ENCODE measurements around the gene UBE2D2. TPM values are rescaled to one million over a fixed set of nuclear protein-coding genes. Genes with fewer than 3 reads are reported as not detected.

The UBE2D2 gene
- polyA plus RNA-seq, 3 donors, result 137 to 186 (median 165) TPM

Other genes starting within 250 kb of the UBE2D2 start
- gene PAIP2, start 219.5 kb upstream of the UBE2D2 start, polyA plus RNA-seq (ENCODE audit: insufficient read length in 3 of 3), result 100 to 1,000 TPM; 164 to 199 (median 175) TPM
- gene SLC23A1, start 178.0 kb upstream of the UBE2D2 start, polyA plus RNA-seq (ENCODE audit: insufficient read length in 3 of 3), result 10 to 100 TPM; 11.8 to 21.7 (median 14.2) TPM
- 1 to 10 TPM in 1 of 3 donors, under 1 TPM in 2; 0.67 to 1.1 (median 0.83) TPM for gene MZB1, start 171.4 kb upstream of the UBE2D2 start, polyA plus RNA-seq (ENCODE audit: insufficient read length in 3 of 3)
- gene PROB1, start 166.2 kb upstream of the UBE2D2 start, polyA plus RNA-seq (ENCODE audit: insufficient read length in 3 of 3), result 1 to 10 TPM; 2.4 to 4.3 (median 3.4) TPM
- gene SPATA24, start 157.2 kb upstream of the UBE2D2 start, polyA plus RNA-seq (ENCODE audit: insufficient read length in 3 of 3), result 10 to 100 TPM; 10.9 to 14.9 (median 11.5) TPM
- gene DNAJC18, start 121.8 kb upstream of the UBE2D2 start, polyA plus RNA-seq (ENCODE audit: insufficient read length in 3 of 3), result 10 to 100 TPM; 23.8 to 24.9 (median 24.2) TPM
- gene ECSCR, start 98.6 kb upstream of the UBE2D2 start, polyA plus RNA-seq (ENCODE audit: insufficient read length in 3 of 3), result 10 to 100 TPM; 21.0 to 25.8 (median 24.4) TPM
- gene SMIM33, start 90.3 kb upstream of the UBE2D2 start, polyA plus RNA-seq (ENCODE audit: insufficient read length in 3 of 3), result under 1 TPM in 1 of 3 donors, not detected in 2; 0.06 TPM
- gene STING1, start 78.6 kb upstream of the UBE2D2 start, polyA plus RNA-seq (ENCODE audit: insufficient read length in 3 of 3), result 10 to 100 TPM; 24.7 to 37.7 (median 36.8) TPM
- 100 to 1,000 TPM; 201 to 226 (median 217) TPM for gene CXXC5, start 87.0 kb downstream of the UBE2D2 start, polyA plus RNA-seq (ENCODE audit: insufficient read length in 3 of 3)
- 1 to 10 TPM; 2.0 to 2.6 (median 2.2) TPM for gene PSD2, start 234.5 kb downstream of the UBE2D2 start, polyA plus RNA-seq (ENCODE audit: insufficient read length in 3 of 3)

All from renal cortex interstitium (tissue), 3 donors.